GM13977 (cell line): ENCODE data around the gene ELOVL3.

ENCODE experiments used
- DNase-seq: peaks from one replicate; pipeline ENCODE4 v3.0.0; 2012; ENCODE audit warnings: low spot score
- in situ Hi-C: fragments of 300-500 bp; cut with MboI; formaldehyde crosslinking; loops from one replicate; pipeline ENCODE4 v1.12.0; 2022; ENCODE audit warnings: low sequenced_read_pairs, low pct_unique_long_range_greater_than_20kb, mixed read lengths, inconsistent platforms; ENCODE audit not compliant: unreplicated experiment
- TF ChIP-seq, protein P1 (sequence below): IDR thresholded peaks from 2 replicates; pipeline ENCODE4 v1.5.1; 2012; ENCODE audit warnings: mild to moderate bottlenecking, control low read depth; ENCODE audit not compliant: insufficient read depth; ENCODE audit errors: extremely low read depth, missing control alignments

Gene ELOVL3

DNA sequence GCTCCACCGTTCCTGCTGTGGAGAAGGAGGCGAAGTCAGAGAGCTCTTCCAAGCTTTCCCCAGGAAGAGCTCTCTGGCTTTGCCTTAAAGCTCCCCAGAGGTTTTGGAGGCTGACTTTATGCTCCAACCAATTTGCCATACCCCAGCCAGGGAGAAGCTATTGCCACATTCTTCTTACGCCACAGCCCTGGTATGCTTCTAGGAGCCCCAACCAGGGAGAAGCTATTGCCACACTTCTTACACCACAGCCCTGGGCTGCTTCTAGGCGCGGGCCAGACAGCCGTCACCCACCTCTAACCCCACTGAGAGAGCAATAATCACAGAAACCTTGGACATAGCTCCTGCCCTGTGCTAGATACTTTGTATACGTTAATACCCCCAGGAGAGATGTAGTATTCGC, 951 bp downstream of the ELOVL3 start:
- in situ Hi-C loops, result loop anchor here (5.0 to 25.0 kb wide), 2 partner anchors 120 to 360 kb away; no protein-coding TSS in a partner anchor
- DNase-seq, result no peak

DNA sequence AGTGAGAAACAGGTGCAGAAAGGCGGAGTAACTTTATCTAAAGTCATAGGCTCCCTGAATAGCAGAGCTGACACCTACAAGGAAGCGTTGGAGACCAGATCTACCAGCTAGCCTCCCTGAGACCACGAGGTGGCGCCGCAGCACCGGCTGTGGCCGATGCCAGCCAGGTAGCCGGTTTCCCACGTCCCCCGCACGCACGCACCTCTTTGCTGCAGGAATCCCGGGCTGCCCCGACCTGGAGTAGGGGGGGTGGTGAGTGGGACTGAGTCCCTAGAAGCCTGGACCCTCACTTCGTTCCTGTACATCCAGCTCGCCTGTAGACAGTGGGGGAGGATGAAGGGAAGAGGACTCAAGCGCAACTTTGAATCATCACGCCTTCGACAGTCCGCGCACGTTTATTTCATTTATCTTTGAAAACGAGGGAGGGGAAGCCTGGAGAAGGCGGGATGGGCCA, 3.7 kb downstream of the ELOVL3 start:
- in situ Hi-C loops, result loop anchor here (5.0 to 25.0 kb wide), 2 partner anchors 117 to 357 kb away; no protein-coding TSS in a partner anchor
- TF ChIP-seq, protein P1, sequence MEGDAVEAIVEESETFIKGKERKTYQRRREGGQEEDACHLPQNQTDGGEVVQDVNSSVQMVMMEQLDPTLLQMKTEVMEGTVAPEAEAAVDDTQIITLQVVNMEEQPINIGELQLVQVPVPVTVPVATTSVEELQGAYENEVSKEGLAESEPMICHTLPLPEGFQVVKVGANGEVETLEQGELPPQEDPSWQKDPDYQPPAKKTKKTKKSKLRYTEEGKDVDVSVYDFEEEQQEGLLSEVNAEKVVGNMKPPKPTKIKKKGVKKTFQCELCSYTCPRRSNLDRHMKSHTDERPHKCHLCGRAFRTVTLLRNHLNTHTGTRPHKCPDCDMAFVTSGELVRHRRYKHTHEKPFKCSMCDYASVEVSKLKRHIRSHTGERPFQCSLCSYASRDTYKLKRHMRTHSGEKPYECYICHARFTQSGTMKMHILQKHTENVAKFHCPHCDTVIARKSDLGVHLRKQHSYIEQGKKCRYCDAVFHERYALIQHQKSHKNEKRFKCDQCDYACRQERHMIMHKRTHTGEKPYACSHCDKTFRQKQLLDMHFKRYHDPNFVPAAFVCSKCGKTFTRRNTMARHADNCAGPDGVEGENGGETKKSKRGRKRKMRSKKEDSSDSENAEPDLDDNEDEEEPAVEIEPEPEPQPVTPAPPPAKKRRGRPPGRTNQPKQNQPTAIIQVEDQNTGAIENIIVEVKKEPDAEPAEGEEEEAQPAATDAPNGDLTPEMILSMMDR, result peak; percentile 99
- DNase-seq, result peak; percentile 91

More for the DNA sequence above, 951 bp downstream of the ELOVL3 start:
- TF ChIP-seq, protein P1, result no peak

- in situ Hi-C loops, result loop anchor here (25.0 kb wide), 1 partner anchor 357 kb away; no protein-coding TSS in a partner anchor
Observed at GRCh38 chr10:102230264-102230860, 4.3 kb downstream of the ELOVL3 start.

GRCh38 chr10:102230861-102231356, 4.8 kb downstream of the ELOVL3 start:
- TF ChIP-seq, protein P1, result peak; percentile 60
- peak; percentile 75 for DNase-seq
- in situ Hi-C loops, result loop anchor here (25.0 kb wide), 1 partner anchor 356 kb away; no protein-coding TSS in a partner anchor

More at GRCh38 chr10:102230264-102230860, 4.3 kb downstream of the ELOVL3 start:
- TF ChIP-seq, protein P1, result peak; percentile 3
- peak; percentile 51 for DNase-seq

DNA sequence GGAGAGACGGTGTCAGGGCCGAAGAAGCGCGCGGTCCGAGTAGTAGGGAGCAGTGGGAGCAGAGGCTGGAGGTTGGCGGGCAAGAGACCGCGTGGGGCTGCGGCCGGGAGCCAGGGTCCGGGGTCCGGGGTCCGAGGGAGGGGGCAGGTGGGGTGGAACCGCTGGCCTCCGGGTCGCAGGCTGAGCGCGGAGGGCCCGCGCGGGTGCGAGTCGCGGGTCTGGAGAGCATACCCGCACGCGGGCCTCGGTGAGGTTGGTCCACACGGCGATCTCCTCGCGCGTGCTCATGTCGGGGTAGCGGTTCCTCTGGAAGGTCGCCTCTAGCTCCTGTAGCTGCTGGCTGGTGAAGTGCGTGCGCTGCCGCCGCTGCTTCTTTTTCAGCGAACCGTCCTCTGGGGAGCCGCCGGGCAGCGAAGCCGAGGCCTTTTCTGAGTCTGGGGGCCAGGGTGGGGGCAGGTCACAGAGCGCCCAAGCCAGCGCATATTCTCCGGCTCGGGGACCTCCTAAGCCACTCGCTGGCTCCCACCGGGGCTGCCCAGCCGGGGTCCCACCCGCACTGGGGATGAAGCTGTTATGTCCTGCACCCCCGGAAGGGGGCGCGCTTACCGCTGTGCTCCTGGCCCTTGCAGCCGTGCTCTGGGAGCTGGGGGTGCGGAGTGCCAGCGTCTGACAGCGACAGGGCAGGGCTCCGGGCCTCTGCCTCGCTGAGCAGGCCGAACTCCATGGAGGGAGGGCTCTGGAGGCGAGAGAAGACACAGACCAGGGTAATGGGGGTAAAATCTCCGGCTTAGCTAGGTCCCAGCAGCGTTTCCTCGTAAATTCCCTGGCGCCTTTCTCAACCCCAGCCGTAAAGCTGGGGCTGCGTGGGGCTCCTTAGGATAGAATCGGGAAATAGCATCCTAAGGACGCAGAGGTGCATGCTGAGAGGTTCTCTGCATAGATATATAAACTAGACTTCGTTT, 5.5 kb downstream of the ELOVL3 start:
- DNase-seq, result peak; percentile 85
- TF ChIP-seq, protein P1, result peak; percentile 89
- in situ Hi-C loops, result loop anchor here (25.0 kb wide), 1 partner anchor 356 kb away; no protein-coding TSS in a partner anchor

DNA sequence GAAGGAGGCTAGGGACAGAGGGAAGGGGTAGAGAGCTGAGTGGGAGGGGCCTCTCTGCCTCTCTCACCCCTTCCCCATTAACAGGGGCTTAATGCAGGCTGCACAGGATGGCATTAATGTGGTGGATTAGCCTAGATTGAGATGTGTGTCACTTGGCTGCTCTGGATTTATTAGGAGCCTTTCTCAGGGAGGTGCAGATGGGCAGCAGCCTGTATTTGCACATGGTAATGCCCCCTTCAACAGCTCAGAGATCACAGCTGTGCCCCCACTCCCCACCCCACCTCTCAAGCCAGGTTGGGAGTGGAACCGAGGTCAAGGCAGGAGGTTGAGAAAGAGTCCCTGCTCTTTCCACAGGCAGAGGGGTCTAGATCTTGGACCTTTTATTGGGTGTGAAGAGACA, 7.9 kb downstream of the ELOVL3 start:
- in situ Hi-C loops, result loop anchor here (25.0 kb wide), 1 partner anchor 353 kb away; no protein-coding TSS in a partner anchor
- no peak for DNase-seq
- TF ChIP-seq, protein P1, result no peak
